Upper lobe of left lung (tissue), 6 donors: ENCODE measurements around the gene DGKI. TPM values are rescaled to one million over a fixed set of nuclear protein-coding genes. Genes with fewer than 3 reads are reported as not detected.

Experiments used
- ATAC-seq, 2 donors: fragments of 200-7000 bp; cut with Tn5 transposase; one replicate each; pipeline ENCODE4 v1.9.1; 2022; ENCODE audit warnings: mild to moderate bottlenecking in 2 of 2, moderate library complexity in 2 of 2; ENCODE audit not compliant: low FRiP score in 2 of 2
- DNase-seq, 2 donors: peaks; one replicate each; pipeline ENCODE4 v3.0.0-alpha.2; 2019 to 2020
- H3K27ac ChIP-seq, 4 donors: fragments of 200-600 bp; sonication (generic); one replicate each; pipeline ENCODE4 v1.5.1; 2016 to 2019
- H3K27me3 ChIP-seq, 4 donors: fragments of 200-600 bp; sonication (generic); one replicate each; pipeline ENCODE4 v1.5.1; 2017 to 2019
- H3K36me3 ChIP-seq, 4 donors: fragments of 200-600 bp; sonication (generic); one replicate each; pipeline ENCODE4 v1.5.1; 2016 to 2019
- H3K4me1 ChIP-seq, 4 donors: fragments of 200-600 bp; sonication (generic); one replicate each; pipeline ENCODE4 v1.5.1; 2018 to 2019
- H3K4me3 ChIP-seq, 4 donors: fragments of 200-600 bp; sonication (generic); one replicate each; pipeline ENCODE4 v1.5.1; 2017 to 2019; ENCODE audit warnings: mild to moderate bottlenecking in 2 of 4, moderate library complexity in 1 of 4
- H3K9me3 ChIP-seq, 4 donors: fragments of 200-600 bp; sonication (generic); one replicate each; pipeline ENCODE4 v1.5.1; 2018 to 2019
- EP300 ChIP-seq, 4 donors: sonication (generic); formaldehyde crosslinking; IDR thresholded peaks; one replicate each; pipeline ENCODE4 v1.5.1; 2017; ENCODE audit warnings: antibody characterized with exemption in 4 of 4, control low read depth in 2 of 4
- POLR2A ChIP-seq, 4 donors: fragments of 450-650 bp; IDR thresholded peaks; one replicate each; pipeline ENCODE4 v1.5.1; 2016 to 2017; ENCODE audit warnings: antibody characterized with exemption in 4 of 4, mild to moderate bottlenecking in 2 of 4
- POLR2AphosphoS5 ChIP-seq, 2 donors: sonication (generic); formaldehyde crosslinking; IDR thresholded peaks; one replicate each; pipeline ENCODE4 v1.5.1; 2017; ENCODE audit warnings: antibody characterized with exemption in 2 of 2
- WGBS, 2 donors: methylation state at CpG; one replicate each; pipeline ENCODE4 v1.1.5; 2017 to 2018; 5-methylcytosine and 5-hydroxymethylcytosine counted together
- total RNA-seq, 6 donors: library from RNA; depleted of rRNA in 4 of 6; stranded (reverse); fragments of >200 nt in 4 of 6; gene quantifications; one replicate each; pipeline versions ENCODE4 v1.1.0 to v1.2.1, GENCODE V29; 2016 to 2021
- TF ChIP-seq, protein P1 (sequence below), 6 experiments: fragments of 450-650 bp in 4 of 6; fragments of 200-600 bp in 2 of 6; sonication (generic) in 2 of 6; IDR thresholded peaks; one replicate each; pipeline ENCODE4 v1.5.1; 2016 to 2019; ENCODE audit warnings: antibody characterized with exemption in 6 of 6
- donor health status: DM: no; HTN: no; CAD: no; lungs with moderate emphysema.
- donor health status: DM: no; HTN: yes; CAD: no; lungs with severe emphysema.

DGKI gene
- total RNA-seq, 6 donors from 2014 or later = under 0.01 to 4.5 (median 0.34) TPM; not detected in 1

DNA sequence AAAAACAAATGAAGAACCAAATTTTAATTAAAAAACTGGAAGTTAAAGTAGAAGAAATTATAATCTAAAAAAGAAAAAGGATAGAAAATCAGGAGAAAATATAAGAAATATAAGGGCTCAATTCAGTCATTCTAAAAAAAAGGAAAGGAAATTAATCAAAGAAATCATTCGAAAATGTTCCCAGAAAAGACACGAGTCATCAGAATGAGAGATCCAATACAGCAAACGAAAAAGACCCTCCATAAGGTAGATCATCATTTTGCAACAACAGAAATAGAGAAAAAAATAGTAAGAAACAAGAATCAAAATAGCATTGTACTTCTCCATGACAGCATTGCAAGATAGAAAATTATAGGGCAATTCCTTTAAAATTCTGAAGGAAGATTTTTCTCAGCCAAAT lies 22.5 kb upstream of the DGKI start:
- Histone ChIP-seq H3K4me3 (no peak overlapping the region), H3K27ac (no peak overlapping the region), H3K36me3 (peaks cover 0 to 31% (median 0%) of the 10 kb centered on the region in 4 donors), H3K9me3 (no peaks in the 10 kb centered on the region), H3K27me3 (no peaks in the 10 kb centered on the region), H3K4me1 (no peaks in the 10 kb centered on the region)
- DNase-seq = no peak
- ATAC-seq = no peak
- TF ChIP-seq EP300 (IDR thresholded peaks at IDR 0.05) (no peak), POLR2A (IDR thresholded peaks at IDR 0.05) (no peak), POLR2AphosphoS5 (IDR thresholded peaks at IDR 0.05) (no peak)
- TF ChIP-seq, protein P1, sequence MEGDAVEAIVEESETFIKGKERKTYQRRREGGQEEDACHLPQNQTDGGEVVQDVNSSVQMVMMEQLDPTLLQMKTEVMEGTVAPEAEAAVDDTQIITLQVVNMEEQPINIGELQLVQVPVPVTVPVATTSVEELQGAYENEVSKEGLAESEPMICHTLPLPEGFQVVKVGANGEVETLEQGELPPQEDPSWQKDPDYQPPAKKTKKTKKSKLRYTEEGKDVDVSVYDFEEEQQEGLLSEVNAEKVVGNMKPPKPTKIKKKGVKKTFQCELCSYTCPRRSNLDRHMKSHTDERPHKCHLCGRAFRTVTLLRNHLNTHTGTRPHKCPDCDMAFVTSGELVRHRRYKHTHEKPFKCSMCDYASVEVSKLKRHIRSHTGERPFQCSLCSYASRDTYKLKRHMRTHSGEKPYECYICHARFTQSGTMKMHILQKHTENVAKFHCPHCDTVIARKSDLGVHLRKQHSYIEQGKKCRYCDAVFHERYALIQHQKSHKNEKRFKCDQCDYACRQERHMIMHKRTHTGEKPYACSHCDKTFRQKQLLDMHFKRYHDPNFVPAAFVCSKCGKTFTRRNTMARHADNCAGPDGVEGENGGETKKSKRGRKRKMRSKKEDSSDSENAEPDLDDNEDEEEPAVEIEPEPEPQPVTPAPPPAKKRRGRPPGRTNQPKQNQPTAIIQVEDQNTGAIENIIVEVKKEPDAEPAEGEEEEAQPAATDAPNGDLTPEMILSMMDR (IDR thresholded peaks at IDR 0.05) = no peak
- WGBS, 2 donors = 94 to 95% methylated on average over 3 of the region's 3 CpGs

GRCh38 chr7:137867289-137867688 lies 20.5 kb upstream of the DGKI start:
- no peak for ATAC-seq
- H3K27me3 ChIP-seq = no peaks in the 10 kb centered on the region

DNA sequence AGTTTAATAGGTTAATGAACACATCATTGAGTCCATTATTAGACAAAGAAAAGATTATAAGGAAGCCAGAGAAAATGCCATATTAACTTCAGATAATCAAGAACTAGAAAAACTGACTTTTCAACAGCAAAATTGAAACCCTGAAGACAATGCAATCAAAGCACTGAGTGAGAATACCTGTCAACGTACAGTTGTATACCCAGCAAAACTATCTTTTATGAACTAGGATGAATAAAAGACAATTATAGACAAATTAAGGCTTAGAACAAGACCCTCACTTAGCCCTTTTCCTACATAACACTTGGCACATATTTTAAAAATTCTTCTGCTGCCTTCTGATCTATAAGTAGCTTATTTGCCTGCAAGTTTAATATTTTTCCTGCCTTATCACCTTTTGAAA lies 19.0 kb upstream of the DGKI start:
- H3K36me3 ChIP-seq = peaks cover 0 to 22% (median 0%) of the 10 kb centered on the region in 4 donors
- 93 to 97% methylated on average over 1 of the region's 1 CpG for WGBS, 2 donors
- no peak overlapping the region for H3K4me3 ChIP-seq
- H3K27ac ChIP-seq = no peak overlapping the region
- H3K9me3 ChIP-seq = no peaks in the 10 kb centered on the region
- no peak for DNase-seq
- TF ChIP-seq POLR2AphosphoS5 (IDR thresholded peaks at IDR 0.05) (no peak), EP300 (IDR thresholded peaks at IDR 0.05) (no peak)
- ATAC-seq = no peak
- H3K4me1 ChIP-seq = no peaks in the 10 kb centered on the region
- no peaks in the 10 kb centered on the region for H3K27me3 ChIP-seq

More at GRCh38 chr7:137867289-137867688, 20.5 kb upstream of the DGKI start:
- Histone ChIP-seq H3K4me1 (no peaks in the 10 kb centered on the region), H3K9me3 (no peaks in the 10 kb centered on the region), H3K36me3 (peaks cover 0 to 22% (median 0%) of the 10 kb centered on the region in 4 donors), H3K4me3 (no peak overlapping the region), H3K27ac (no peak overlapping the region)
- TF ChIP-seq POLR2A (IDR thresholded peaks at IDR 0.05) (no peak), POLR2AphosphoS5 (IDR thresholded peaks at IDR 0.05) (no peak), EP300 (IDR thresholded peaks at IDR 0.05) (no peak)
- TF ChIP-seq, protein P1 (IDR thresholded peaks at IDR 0.05) = no peak
- DNase-seq = no peak
- 88 to 92% methylated on average over 3 of the region's 3 CpGs for WGBS, 2 donors

- ATAC-seq (no peak), DNase-seq (no peak)
- 92 to 95% methylated on average over 2 of the region's 2 CpGs for WGBS, 2 donors
- H3K9me3 ChIP-seq = no peaks in the 10 kb centered on the region
- TF ChIP-seq POLR2AphosphoS5 (IDR thresholded peaks at IDR 0.05) (no peak), POLR2A (IDR thresholded peaks at IDR 0.05) (no peak), EP300 (IDR thresholded peaks at IDR 0.05) (no peak)
- TF ChIP-seq, protein P1 (IDR thresholded peaks at IDR 0.05) = no peak
- H3K4me3 ChIP-seq = no peak overlapping the region
- peaks cover 0 to 22% (median 0%) of the 10 kb centered on the region in 4 donors for H3K36me3 ChIP-seq
- no peaks in the 10 kb centered on the region for H3K27me3 ChIP-seq
- no peak overlapping the region for H3K27ac ChIP-seq
- H3K4me1 ChIP-seq = no peaks in the 10 kb centered on the region
Measured at GRCh38 chr7:137862964-137863363, 16.2 kb upstream of the DGKI start.

- TF ChIP-seq EP300 (IDR thresholded peaks at IDR 0.05) = no peak
- TF ChIP-seq, protein P1 (IDR thresholded peaks at IDR 0.05) = no peak
- TF ChIP-seq POLR2A (IDR thresholded peaks at IDR 0.05) = no peak
- no peak for TF ChIP-seq POLR2AphosphoS5 (IDR thresholded peaks at IDR 0.05)
- Histone ChIP-seq H3K36me3 (peaks cover 0 to 17% (median 0%) of the 10 kb centered on the region in 4 donors), H3K27me3 (no peaks in the 10 kb centered on the region), H3K9me3 (no peaks in the 10 kb centered on the region), H3K27ac (no peak overlapping the region), H3K4me3 (no peak overlapping the region), H3K4me1 (no peaks in the 10 kb centered on the region)
- WGBS, 2 donors = 36 to 46% methylated on average over 4 of the region's 4 CpGs
- ATAC-seq (no peak), DNase-seq (no peak)
Measured at GRCh38 chr7:137862358-137862757, 15.6 kb upstream of the DGKI start.
